HepG2 (cell line): ENCODE data around the gene CCDC157. TPM values are rescaled to one million over a fixed set of nuclear protein-coding genes. Genes with fewer than 3 reads are reported as not detected.

Experiments
- ARID5B ChIP-seq: IDR thresholded peaks from 2 replicates; pipeline ENCODE4 v1.4.0; 2020; ENCODE audit warnings: mild to moderate bottlenecking, missing genetic modification reagents
- ATM ChIP-seq: fragments of 450-650 bp; IDR thresholded peaks from 2 replicates; pipeline ENCODE4 v1.7.1; 2017; ENCODE audit warnings: mild to moderate bottlenecking, borderline replicate concordance
- ESRRA ChIP-seq: sonication (generic); formaldehyde crosslinking; IDR thresholded peaks from 2 replicates; pipeline ENCODE4 v1.5.1; 2020; ENCODE audit warnings: mild to moderate bottlenecking, low read depth, missing genetic modification reagents
- JUND ChIP-seq: sonication (generic); formaldehyde crosslinking; IDR thresholded peaks from 2 replicates; pipeline ENCODE4 v1.8.0; 2022; ENCODE audit warnings: mild to moderate bottlenecking, missing genetic modification reagents
- ONECUT2 ChIP-seq: sonication (generic); formaldehyde crosslinking; IDR thresholded peaks from 2 replicates; pipeline ENCODE4 v1.4.0; 2020; ENCODE audit warnings: missing genetic modification reagents
- PAXIP1 ChIP-seq: sonication (generic); formaldehyde crosslinking; conservative IDR thresholded peaks from 2 replicates; pipeline ENCODE4 v1.4.0; 2020; ENCODE audit warnings: mild to moderate bottlenecking, missing genetic modification reagents, moderate library complexity
- SALL1 ChIP-seq: sonication (generic); formaldehyde crosslinking; IDR thresholded peaks from 2 replicates; pipeline ENCODE4 v1.8.0; 2022; ENCODE audit warnings: mild to moderate bottlenecking, missing genetic modification reagents
- SIX1 ChIP-seq: sonication (generic); formaldehyde crosslinking; IDR thresholded peaks from 2 replicates; pipeline ENCODE4 v1.4.0; 2020; ENCODE audit warnings: missing genetic modification reagents, borderline replicate concordance
- TBX2 ChIP-seq: sonication (generic); formaldehyde crosslinking; IDR thresholded peaks from 2 replicates; pipeline ENCODE4 v1.5.0; 2020; ENCODE audit warnings: missing genetic modification reagents, mild to moderate bottlenecking, borderline replicate concordance
- ZBED4 ChIP-seq: sonication (generic); formaldehyde crosslinking; IDR thresholded peaks from 2 replicates; pipeline ENCODE4 v1.4.0; 2020; ENCODE audit warnings: missing genetic modification reagents, borderline replicate concordance
- ZBTB8A ChIP-seq: sonication (generic); formaldehyde crosslinking; IDR thresholded peaks from 2 replicates; pipeline ENCODE4 v1.4.0; 2020; ENCODE audit warnings: mild to moderate bottlenecking, low read depth, missing genetic modification reagents, borderline replicate concordance
- ZNF296 ChIP-seq: sonication (generic); formaldehyde crosslinking; conservative IDR thresholded peaks from 2 replicates; pipeline ENCODE4 v1.5.0; 2020; ENCODE audit warnings: mild to moderate bottlenecking, missing genetic modification reagents
- ZNF3 ChIP-seq: IDR thresholded peaks from 2 replicates; pipeline ENCODE4 v1.7.0; 2017; ENCODE audit warnings: inconsistent platforms
- ZNF337 ChIP-seq: sonication (generic); formaldehyde crosslinking; IDR thresholded peaks from 2 replicates; pipeline ENCODE4 v1.5.1; 2020; ENCODE audit warnings: missing genetic modification reagents, low read depth, mild to moderate bottlenecking, borderline replicate concordance
- ZNF350 ChIP-seq: sonication (generic); formaldehyde crosslinking; IDR thresholded peaks from 2 replicates; pipeline ENCODE4 v1.4.0; 2020; ENCODE audit warnings: mild to moderate bottlenecking, low read depth, missing genetic modification reagents, borderline replicate concordance
- ZNF644 ChIP-seq: IDR thresholded peaks from 2 replicates; pipeline ENCODE4 v1.6.1; 2016; ENCODE audit warnings: low read depth
- ZNF652 ChIP-seq: IDR thresholded peaks from 2 replicates; pipeline ENCODE4 v1.6.1; 2016; ENCODE audit warnings: low read depth, borderline replicate concordance
- ZNF749 ChIP-seq: sonication (generic); formaldehyde crosslinking; IDR thresholded peaks from 2 replicates; pipeline ENCODE4 v1.8.0; 2022; ENCODE audit warnings: mild to moderate bottlenecking, missing genetic modification reagents, moderate library complexity, borderline replicate concordance
- ZSCAN20 ChIP-seq: sonication (generic); formaldehyde crosslinking; IDR thresholded peaks from 2 replicates; pipeline ENCODE4 v1.4.0; 2020; ENCODE audit warnings: missing genetic modification reagents, mild to moderate bottlenecking, borderline replicate concordance
- ZSCAN25 ChIP-seq: sonication (generic); formaldehyde crosslinking; IDR thresholded peaks from 2 replicates; pipeline ENCODE4 v1.8.0; 2022; ENCODE audit warnings: mild to moderate bottlenecking, missing genetic modification reagents
- polyA plus RNA-seq, 8 experiments: library from polyadenylated mRNA; depleted of rRNA in 3 of 8; stranded (reverse) in 7 of 8; unstranded in 1 of 8; fragments of >200 nt; fragmentation: Illumina TruSeq in 4 of 8; extraction: Trizol in 4 of 8; gene quantifications; 2 replicates each; pipeline versions ENCODE4 v1.2.1 to v1.2.3, GENCODE V29; 2011 to 2016; ENCODE audit warnings: low read depth in 4 of 8, missing spikeins in 1 of 8, mixed read lengths in 1 of 8; ENCODE audit not compliant: insufficient read depth in 1 of 8
- total RNA-seq, 5 experiments: library from RNA; depleted of rRNA; stranded (reverse); fragments of >200 nt; fragmentation: Illumina TruSeq; extraction: Trizol; gene quantifications; 2 replicates each; pipeline ENCODE4 v1.2.3, GENCODE V29; 2016; ENCODE audit warnings: low read depth in 1 of 5

Gene CCDC157
- total and polyA plus RNA-seq, 2 of the 13 experiments (the other 11 are each of a cell fraction or from before 2014, with no cell fraction given): 1.4 to 1.6 TPM

GRCh38 chr22:30416403-30416802, 59.6 kb downstream of the CCDC157 start (continued):
- TF ChIP-seq ZBED4 (peak; percentile 32; the same call in 1 of the 2 replicates), SIX1 (CRISPR knock-in tag) (no peak), ZNF644 (CRISPR knock-in tag) (peak; percentile 61), ZNF3 (CRISPR knock-in tag) (no peak), ESRRA (CRISPR knock-in tag) (no peak), TBX2 (CRISPR knock-in tag) (0 out of 2 replicates have a peak, but pooled peaks have one; percentile 17), JUND (CRISPR knock-in tag) (peak; percentile 59), ZSCAN20 (CRISPR knock-in tag) (no peak), ZNF749 (CRISPR knock-in tag) (no peak), ZNF296 (CRISPR knock-in tag) (no peak), ZNF350 (CRISPR knock-in tag) (0 out of 2 replicates have a peak, but pooled peaks have one; percentile 32), ZNF337 (CRISPR knock-in tag) (no peak), ZNF652 (CRISPR knock-in tag) (peak; percentile 70; the same call in 1 of the 2 replicates), ATM (no peak), SALL1 (CRISPR knock-in tag) (0 out of 2 replicates have a peak, but pooled peaks have one; percentile 33), PAXIP1 (CRISPR knock-in tag) (peak; percentile 30; the same call in 1 of the 2 replicates), ARID5B (CRISPR knock-in tag) (peak; percentile 62), ZBTB8A (no peak), ONECUT2 (CRISPR knock-in tag) (no peak), ZSCAN25 (CRISPR knock-in tag) (peak; percentile 89)
